ENCODE data around the gene PI4KA.
"Not testable (repeated sequence)": the region's sequence is repeated elsewhere in the genome, so short reads cannot be mapped to it uniquely, and the experiment has no call there.

PI4KA gene

GRCh38 chr22:20776624-20777405 is 81.8 kb downstream of the PI4KA start:
- TF ChIP-seq CTCF (IDR thresholded peaks at IDR 0.05; ENCODE audit: insufficient read depth, low read depth, low read length, missing control alignments), result no peak
- H3K4me3 ChIP-seq (ENCODE audit: low read depth, low read length), result no peak overlapping the region
- DNase-seq (ENCODE audit: low read depth), result no peak

GRCh38 chr22:20775342-20775895 is 83.2 kb downstream of the PI4KA start:
- DNase-seq (ENCODE audit: low read depth), result no peak
- TF ChIP-seq CTCF (IDR thresholded peaks at IDR 0.05; ENCODE audit: insufficient read depth, low read depth, low read length, missing control alignments), result no peak
- no peak overlapping the region for H3K4me3 ChIP-seq (ENCODE audit: low read depth, low read length)

- no peak for TF ChIP-seq CTCF (IDR thresholded peaks at IDR 0.05; ENCODE audit: insufficient read depth, low read depth, low read length, missing control alignments)
- H3K4me3 ChIP-seq (ENCODE audit: low read depth, low read length), result no peak overlapping the region
- DNase-seq (ENCODE audit: low read depth), result no peak
Observed at GRCh38 chr22:20774882-20775281, 83.7 kb downstream of the PI4KA start.

- no peak within 1 kb of the TSS for H3K4me3 ChIP-seq (ENCODE audit: low read depth, low read length)
- no peak for DNase-seq (ENCODE audit: low read depth)
- no peak for TF ChIP-seq CTCF (IDR thresholded peaks at IDR 0.05; ENCODE audit: insufficient read depth, low read depth, low read length, missing control alignments)
Observed at GRCh38 chr22:20773793-20774212, 84.8 kb downstream of the PI4KA start, which contains the start of gene SERPIND1. Gene SERPIND1 (plus strand): TSS chr22:20774113. CDS start chr22:20779313, 5,200 bp downstream.

- H3K4me3 ChIP-seq (ENCODE audit: low read depth, low read length), result no peak overlapping the region
- DNase-seq (ENCODE audit: low read depth), result no peak
- TF ChIP-seq CTCF (IDR thresholded peaks at IDR 0.05; ENCODE audit: insufficient read depth, low read depth, low read length, missing control alignments), result no peak
Observed at GRCh38 chr22:20771918-20772625, 86.5 kb downstream of the PI4KA start.

GRCh38 chr22:20769496-20769826 is 89.2 kb downstream of the PI4KA start:
- not testable (repeated sequence) for DNase-seq (ENCODE audit: low read depth); H3K4me3 ChIP-seq (ENCODE audit: low read depth, low read length)

- TF ChIP-seq CTCF (IDR thresholded peaks at IDR 0.05; ENCODE audit: insufficient read depth, low read depth, low read length, missing control alignments), result no peak
- H3K4me3 ChIP-seq (ENCODE audit: low read depth, low read length), result no peak overlapping the region
- no peak for DNase-seq (ENCODE audit: low read depth)
Observed at GRCh38 chr22:20766530-20766929, 92.1 kb downstream of the PI4KA start.

Data from GM12865 (cell line).